CD14-positive monocyte (primary cell): ENCODE measurements around the gene ZSCAN20. TPM values are rescaled to one million over a fixed set of nuclear protein-coding genes. Genes with fewer than 3 reads are reported as not detected.

Source experiments
- DNase-seq, 3 donors: peaks; one replicate each; pipeline ENCODE4 v3.0.0-alpha.2; 2011 to 2022
- H2AFZ ChIP-seq: 2 replicates; pipeline ENCODE4 v1.6.0; 2012; ENCODE audit warnings: mild to moderate bottlenecking, low read depth, low read length, inconsistent platforms; ENCODE audit not compliant: insufficient read depth, poor library complexity, severe bottlenecking
- H3K27ac ChIP-seq, 2 donors: 1 replicate in 1 of 2; 2 replicates in 1 of 2; pipeline ENCODE4 v1.5.1; 2012 to 2013; ENCODE audit warnings: low read length in 2 of 2, control low read depth in 1 of 2, inconsistent platforms in 1 of 2, low read depth in 1 of 2, mild to moderate bottlenecking in 1 of 2
- H3K27me3 ChIP-seq, 2 donors: one replicate each; pipeline versions ENCODE4 v1.6.0 to v1.6.1; 2011 to 2013; ENCODE audit warnings: low read length in 2 of 2; ENCODE audit not compliant: control insufficient read depth in 2 of 2, insufficient read depth in 2 of 2
- H3K36me3 ChIP-seq, 2 donors: replicated peaks in 1 of 2; 1 replicate in 1 of 2; 2 replicates in 1 of 2; pipeline versions ENCODE4 v1.5.1 to v1.6.1; 2012 to 2013; ENCODE audit warnings: low read length in 2 of 2, control low read depth in 1 of 2, inconsistent platforms in 1 of 2, mild to moderate bottlenecking in 1 of 2; ENCODE audit not compliant: insufficient read depth in 2 of 2, control insufficient read depth in 1 of 2
- H3K4me1 ChIP-seq, 2 donors: 1 replicate in 1 of 2; 2 replicates in 1 of 2; pipeline versions ENCODE4 v1.5.1 to v1.6.1; 2012 to 2013; ENCODE audit warnings: low read length in 2 of 2, control low read depth in 1 of 2, inconsistent platforms in 1 of 2, mild to moderate bottlenecking in 1 of 2, moderate library complexity in 1 of 2; ENCODE audit not compliant: insufficient read depth in 2 of 2, control insufficient read depth in 1 of 2
- H3K4me2 ChIP-seq: replicated peaks from 2 replicates; pipeline ENCODE3; 2012; ENCODE audit warnings: low read length, moderate library complexity, mild to moderate bottlenecking; ENCODE audit not compliant: poor library complexity, severe bottlenecking; ENCODE audit errors: extremely low read depth
- H3K4me3 ChIP-seq, 3 experiments: fragments of 200-600 bp in 1 of 3; sonication (generic) in 1 of 3; replicated peaks in 1 of 3; 1 replicate in 2 of 3; 2 replicates in 1 of 3; pipeline ENCODE4 v1.5.1; 2011 to 2013; ENCODE audit warnings: low read length in 3 of 3, mild to moderate bottlenecking in 3 of 3, control low read depth in 2 of 3, low read depth in 2 of 3, inconsistent platforms in 1 of 3, moderate library complexity in 1 of 3
- H3K79me2 ChIP-seq: 2 replicates; pipeline ENCODE4 v1.6.0; 2012; ENCODE audit warnings: mild to moderate bottlenecking, control low read depth, inconsistent platforms, low read length, moderate library complexity; ENCODE audit not compliant: insufficient read depth
- H3K9ac ChIP-seq: 2 replicates; pipeline ENCODE4 v1.6.0; 2017; ENCODE audit warnings: low read length, mild to moderate bottlenecking; ENCODE audit not compliant: insufficient read depth, poor library complexity, severe bottlenecking
- H3K9me3 ChIP-seq, 2 donors: replicated peaks in 1 of 2; 1 replicate in 1 of 2; 2 replicates in 1 of 2; pipeline versions ENCODE4 v1.5.1 to v1.6.1; 2012 to 2013; ENCODE audit warnings: low read length in 2 of 2, control low read depth in 1 of 2; ENCODE audit not compliant: control insufficient read depth in 1 of 2, insufficient read depth in 1 of 2
- H4K20me1 ChIP-seq: 2 replicates; pipeline ENCODE4 v1.6.0; 2012; ENCODE audit warnings: mild to moderate bottlenecking, low read length, control low read depth, moderate library complexity; ENCODE audit not compliant: insufficient read depth
- H3K27ac Mint-ChIP-seq, 7 donors: one replicate each; pipeline ENCODE4 v1.8.0; 2020; ENCODE audit warnings: mild to moderate bottlenecking in 7 of 7, mixed read lengths in 7 of 7, moderate library complexity in 6 of 7, inconsistent platforms in 2 of 7
- H3K27me3 Mint-ChIP-seq, 3 donors: one replicate each; pipeline ENCODE4 v1.8.0; 2021 to 2022; ENCODE audit warnings: low read depth in 3 of 3, mild to moderate bottlenecking in 3 of 3, mixed read lengths in 3 of 3, moderate library complexity in 3 of 3, inconsistent platforms in 1 of 3
- H3K36me3 Mint-ChIP-seq, 2 donors: one replicate each; pipeline ENCODE4 v1.8.0; 2020; ENCODE audit warnings: mixed read lengths in 2 of 2, inconsistent platforms in 1 of 2, mild to moderate bottlenecking in 1 of 2
- H3K4me1 Mint-ChIP-seq: one replicate; pipeline ENCODE4 v1.8.0; 2020; ENCODE audit warnings: mild to moderate bottlenecking, mixed read lengths
- H3K4me3 Mint-ChIP-seq, 2 donors: one replicate each; pipeline ENCODE4 v1.8.0; 2020; ENCODE audit warnings: mild to moderate bottlenecking in 2 of 2, mixed read lengths in 2 of 2, moderate library complexity in 1 of 2
- H3K9me3 Mint-ChIP-seq, 7 donors: one replicate each; pipeline ENCODE4 v1.8.0; 2020 to 2022; ENCODE audit warnings: mixed read lengths in 7 of 7, mild to moderate bottlenecking in 6 of 7, moderate library complexity in 6 of 7, inconsistent platforms in 2 of 7
- WGBS: methylation state at CpG from one replicate; pipeline ENCODE4 v1.1.5; 2013; ENCODE audit warnings: missing lambda C conversion rate; ENCODE audit not compliant: insufficient coverage; 5-methylcytosine and 5-hydroxymethylcytosine counted together
- intact Hi-C, 2 donors: fragments of 100-400 bp; cut with micrococcal nuclease; formaldehyde crosslinking; loops; one replicate each; pipeline versions ENCODE4 v1.15.0 to v1.15.1; 2023
- polyA minus RNA-seq: library from RNA; depleted of rRNA, polyadenylated mRNA; stranded (reverse); fragments of >200 nt; gene quantifications from 2 replicates; pipeline ENCODE4 v1.2.3, GENCODE V29; 2012
- polyA plus RNA-seq, 3 donors: library from polyadenylated mRNA; depleted of rRNA in 1 of 3; unstranded in 2 of 3; stranded (reverse) in 1 of 3; fragments of 300-500 nt in 2 of 3; fragments of >200 nt in 1 of 3; fragmentation: Illumina TruSeq in 2 of 3; gene quantifications; 1 replicate in 2 of 3; 2 replicates in 1 of 3; pipeline ENCODE4 v1.2.3, GENCODE V29; 2012 to 2021
- total RNA-seq, 12 experiments: library from RNA in 1 of 12; stranded (reverse) in 1 of 12; fragments of 120-200 nt in 1 of 12; gene quantifications; one replicate each; pipeline ENCODE4 v1.2.4 and lab custom pipeline; 2013 to 2026; ENCODE audit warnings: mixed read lengths in 6 of 12, inconsistent platforms in 1 of 12
- TF ChIP-seq, protein P1 (sequence below): fragments of 200-600 bp; IDR thresholded peaks from one replicate; pipeline ENCODE4 v1.8.0; 2022; ENCODE audit warnings: antibody characterized with exemption, mild to moderate bottlenecking

ZSCAN20 gene
- 1.6 TPM for total RNA-seq (2013)
- polyA plus RNA-seq (under 1 TPM; 0.29 to 0.51 (median 0.29) TPM), polyA minus RNA-seq (0.88 and 1.1 TPM in 2 replicates), total RNA-seq (lab: John Stamatoyannopoulos, UW) (0.70 to 5.3 (median 1.5) reads per million in 11 experiments)

DNA sequence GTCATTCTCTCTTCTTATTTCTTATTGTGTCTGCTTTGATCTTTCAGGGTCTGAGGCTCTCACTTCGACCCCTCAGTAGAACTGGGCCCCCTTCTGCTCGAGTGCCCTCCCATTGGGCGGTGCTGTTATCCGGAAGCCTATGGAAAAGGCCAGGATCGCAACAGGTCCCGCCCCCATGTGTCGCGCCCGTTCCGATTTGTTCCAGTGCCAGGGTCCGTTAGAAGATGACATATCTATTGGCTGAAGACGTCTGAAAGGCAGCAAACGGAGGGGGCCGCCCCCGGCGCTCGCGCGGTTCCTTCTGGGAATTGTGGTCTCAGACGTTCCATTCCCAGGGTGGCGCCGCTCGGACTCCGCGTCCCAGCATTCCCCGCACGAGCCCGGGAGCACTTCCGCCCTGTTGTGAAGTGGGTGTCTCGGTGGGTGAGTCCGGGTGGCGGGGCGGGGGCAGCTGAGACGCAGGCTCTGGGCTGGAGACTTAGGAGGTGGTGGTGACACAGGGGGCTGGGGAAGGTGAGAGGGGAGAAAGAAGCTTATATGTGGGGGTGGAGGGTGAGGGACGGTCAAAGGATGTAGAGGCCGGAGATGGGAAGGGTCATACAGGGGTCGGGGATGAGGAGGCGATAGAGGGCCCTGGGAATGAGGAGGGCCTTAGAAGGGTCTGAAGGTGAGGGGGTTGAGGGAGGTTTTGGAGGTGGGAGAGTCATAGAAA lies at the start of gene ZSCAN20:
ZSCAN20 (plus strand) TSS at position 377 of the 712 bp plus-strand sequence. CDS start 6,644 bp downstream, outside the sequence.
- under 1% methylated on average over 38 of the region's 38 CpGs for WGBS
- no peaks in the 10 kb centered on the region for H3K9me3 Mint-ChIP-seq
- peak; percentile 80 to 88 (median 81) for DNase-seq
- Histone ChIP-seq H3K9me3 (no peaks in the 10 kb centered on the region), H3K27ac (peak within 1 kb of the TSS in 1 of 2 donors; percentile 43), H3K9ac (peak within 1 kb of the TSS; percentile 50), H4K20me1 (no peaks in the 10 kb centered on the region), H3K4me1 (peaks cover 11 to 17% of the 10 kb centered on the region in 2 donors), H3K4me3 (peak within 1 kb of the TSS; percentile 52 to 78 (median 64)), H3K4me2 (peak within 1 kb of the TSS; percentile 90), H3K27me3 (no peaks in the 10 kb centered on the region), H3K36me3 (no peaks in the 10 kb centered on the region), H3K79me2 (no peaks in the 10 kb centered on the region), H2AFZ (peak within 1 kb of the TSS; percentile 84)
- H3K4me1 Mint-ChIP-seq, result peaks cover 21% of the 10 kb centered on the region
- intact Hi-C loops, result loop anchor here in 1 of 2 donors (5.0 kb wide), 1 partner anchor 175 kb away; no protein-coding TSS in a partner anchor
- peak within 1 kb of the TSS; percentile 20 to 91 (median 87) for H3K27ac Mint-ChIP-seq
- H3K4me3 Mint-ChIP-seq, result peak within 1 kb of the TSS; percentile 80 to 88
- TF ChIP-seq, protein P1, sequence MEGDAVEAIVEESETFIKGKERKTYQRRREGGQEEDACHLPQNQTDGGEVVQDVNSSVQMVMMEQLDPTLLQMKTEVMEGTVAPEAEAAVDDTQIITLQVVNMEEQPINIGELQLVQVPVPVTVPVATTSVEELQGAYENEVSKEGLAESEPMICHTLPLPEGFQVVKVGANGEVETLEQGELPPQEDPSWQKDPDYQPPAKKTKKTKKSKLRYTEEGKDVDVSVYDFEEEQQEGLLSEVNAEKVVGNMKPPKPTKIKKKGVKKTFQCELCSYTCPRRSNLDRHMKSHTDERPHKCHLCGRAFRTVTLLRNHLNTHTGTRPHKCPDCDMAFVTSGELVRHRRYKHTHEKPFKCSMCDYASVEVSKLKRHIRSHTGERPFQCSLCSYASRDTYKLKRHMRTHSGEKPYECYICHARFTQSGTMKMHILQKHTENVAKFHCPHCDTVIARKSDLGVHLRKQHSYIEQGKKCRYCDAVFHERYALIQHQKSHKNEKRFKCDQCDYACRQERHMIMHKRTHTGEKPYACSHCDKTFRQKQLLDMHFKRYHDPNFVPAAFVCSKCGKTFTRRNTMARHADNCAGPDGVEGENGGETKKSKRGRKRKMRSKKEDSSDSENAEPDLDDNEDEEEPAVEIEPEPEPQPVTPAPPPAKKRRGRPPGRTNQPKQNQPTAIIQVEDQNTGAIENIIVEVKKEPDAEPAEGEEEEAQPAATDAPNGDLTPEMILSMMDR, result no peak
- H3K27me3 Mint-ChIP-seq, result peaks cover 0 to 5% (median 2%) of the 10 kb centered on the region in 3 donors
- H3K36me3 Mint-ChIP-seq, result no peaks in the 10 kb centered on the region

DNA sequence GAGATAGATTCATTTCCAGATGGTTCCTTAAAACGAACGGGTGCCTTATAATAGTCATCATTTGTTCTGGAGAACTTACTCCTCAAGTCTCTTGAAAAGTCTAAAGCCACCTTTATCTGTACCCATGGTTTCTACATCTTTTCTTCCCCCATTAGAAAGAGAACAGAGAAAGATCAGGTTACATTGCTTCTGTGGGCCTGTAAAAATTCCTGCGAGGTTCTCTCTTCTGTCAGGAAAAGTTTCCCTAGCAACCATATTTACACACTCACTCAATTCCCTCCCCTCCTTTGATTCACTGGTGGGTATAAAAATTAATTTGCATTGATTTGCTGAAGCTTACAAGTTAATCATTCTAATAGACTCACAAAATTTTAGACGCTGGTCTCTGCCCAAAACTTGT lies 48.2 kb upstream of the ZSCAN20 start:
- no peak overlapping the region for H2AFZ ChIP-seq
- no peaks in the 10 kb centered on the region for H4K20me1 ChIP-seq
- no peak overlapping the region for H3K4me3 ChIP-seq
- H3K27me3 Mint-ChIP-seq, result no peaks in the 10 kb centered on the region
- H3K4me2 ChIP-seq, result no peak overlapping the region
- intact Hi-C loops, result no loop called here
- no peak overlapping the region for H3K27ac ChIP-seq
- H3K4me1 ChIP-seq, result peaks cover 17 to 18% of the 10 kb centered on the region in 2 donors
- no peak for DNase-seq
- H3K36me3 ChIP-seq, result no peaks in the 10 kb centered on the region
- TF ChIP-seq, protein P1, result no peak
- peaks cover 20% of the 10 kb centered on the region for H3K4me1 Mint-ChIP-seq
- H3K79me2 ChIP-seq, result no peaks in the 10 kb centered on the region
- H3K36me3 Mint-ChIP-seq, result peaks cover 6% of the 10 kb centered on the region in 2 donors
- no peak overlapping the region for H3K9ac ChIP-seq
- no peak overlapping the region for H3K4me3 Mint-ChIP-seq
- peaks cover 0 to 5% (median 3%) of the 10 kb centered on the region in 7 donors for H3K9me3 Mint-ChIP-seq
- H3K9me3 ChIP-seq, result no peaks in the 10 kb centered on the region
- no peak overlapping the region for H3K27ac Mint-ChIP-seq
- WGBS, result no CpG with 5 or more reads among the region's 4 CpGs
- H3K27me3 ChIP-seq, result peaks cover 2 to 9% of the 10 kb centered on the region in 2 donors
